Inflammatory macrophage treated with lipopolysaccharide for 1 hour (primary cell): Measurements from ENCODE around the gene HDDC2.

Experiments used
- DNase-seq, 2 donors: peaks; one replicate each; pipeline ENCODE4 v3.0.0-alpha.2; 2020 to 2022

HDDC2 gene

DNA sequence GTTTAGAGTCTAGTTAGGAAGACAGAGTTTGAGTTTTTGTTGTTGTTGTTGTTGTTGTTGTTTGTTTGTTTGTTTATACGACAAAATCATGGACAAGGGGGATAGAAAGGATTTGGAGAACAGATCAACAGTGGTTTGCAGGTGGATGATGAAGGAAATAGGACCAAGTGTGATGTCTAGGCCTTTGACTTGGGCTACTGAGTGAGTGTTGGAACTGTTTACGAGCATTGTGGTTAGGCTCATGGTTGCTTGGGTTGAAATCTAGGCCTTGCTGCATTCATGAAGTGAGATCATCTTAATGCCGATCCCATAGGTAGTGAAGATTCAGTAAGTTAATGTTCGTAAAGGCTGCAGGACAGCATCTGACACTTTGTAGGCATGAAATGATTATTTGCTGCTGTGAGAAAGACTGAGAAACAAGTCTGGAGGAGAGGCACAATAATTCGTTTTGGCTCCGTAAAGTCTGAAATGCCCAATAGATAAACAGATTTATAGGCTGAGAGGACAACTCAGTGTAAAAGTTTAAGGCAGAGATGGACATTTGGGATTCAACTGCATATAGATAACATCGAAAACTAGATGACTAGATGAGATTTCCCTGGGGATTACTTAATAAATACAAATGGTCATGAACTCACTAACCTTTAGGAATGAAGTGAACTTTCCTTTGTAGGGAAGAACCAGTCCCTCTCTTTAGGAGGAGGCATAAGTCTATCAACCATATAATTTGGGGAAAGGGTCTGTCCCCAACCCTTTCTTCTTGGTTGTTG, 70.0 kb downstream of the HDDC2 start:
- no peak for DNase-seq

DNA sequence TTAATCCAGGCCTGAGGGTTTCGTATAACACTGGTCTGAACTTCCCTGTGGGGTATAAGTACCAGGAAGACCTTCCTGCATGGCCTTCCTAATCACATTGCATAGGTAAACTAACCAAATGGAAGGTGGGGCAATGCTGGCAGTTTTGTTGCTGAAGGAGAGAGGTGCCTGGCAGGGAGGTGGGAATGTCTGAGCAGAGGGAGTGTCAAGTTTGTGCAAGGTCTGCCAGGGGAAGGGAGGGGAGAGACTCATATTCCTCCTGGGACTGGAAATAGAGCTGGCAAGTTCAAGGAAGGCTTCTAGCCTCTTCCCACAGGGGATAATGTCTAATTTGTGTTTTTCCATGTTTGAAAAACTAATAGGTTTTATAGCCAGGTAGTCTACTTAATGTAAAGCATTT, 70.6 kb downstream of the HDDC2 start:
- no peak for DNase-seq

DNA sequence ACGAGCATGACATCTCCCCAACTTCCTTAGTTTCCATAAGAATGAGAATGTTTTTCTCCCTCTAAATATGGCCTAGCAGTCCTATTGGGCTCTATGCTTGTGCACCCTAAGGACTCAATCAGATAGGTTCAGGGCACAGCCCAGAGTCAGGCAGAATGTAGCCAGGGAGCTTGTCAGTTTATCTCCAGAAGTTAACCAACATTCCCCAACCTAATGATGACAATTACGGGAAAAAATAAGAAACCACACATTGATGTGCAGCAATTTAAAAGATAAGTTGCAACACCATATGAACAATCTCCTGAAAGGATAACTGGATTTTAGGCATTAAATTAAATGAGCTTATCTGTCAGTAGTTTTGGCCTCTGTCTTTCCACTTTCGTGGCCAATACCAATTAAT, 71.1 kb downstream of the HDDC2 start:
- no peak for DNase-seq

DNA sequence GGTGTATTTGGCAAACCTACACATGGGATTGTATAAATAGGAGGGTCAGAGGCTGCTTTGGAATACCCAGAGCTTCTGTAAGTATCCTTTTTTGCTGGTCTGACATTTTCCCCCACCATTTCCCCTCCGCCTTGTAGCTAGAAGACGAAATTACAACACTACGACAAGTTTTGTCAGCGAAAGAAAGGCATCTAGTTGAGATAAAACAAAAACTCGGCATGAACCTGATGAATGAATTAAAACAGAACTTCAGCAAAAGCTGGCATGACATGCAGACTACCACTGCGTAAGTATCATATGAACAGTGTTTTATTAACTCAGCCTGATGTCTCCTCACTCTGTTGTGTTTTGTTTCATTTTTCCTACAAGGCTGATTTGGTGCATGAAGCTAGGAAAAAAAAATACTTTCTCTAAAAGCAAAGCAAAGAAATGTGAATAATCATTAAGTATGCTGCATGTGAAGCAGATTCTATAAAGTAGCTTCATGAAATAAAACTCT, 72.7 kb downstream of the HDDC2 start:
- DNase-seq, result no peak

DNA sequence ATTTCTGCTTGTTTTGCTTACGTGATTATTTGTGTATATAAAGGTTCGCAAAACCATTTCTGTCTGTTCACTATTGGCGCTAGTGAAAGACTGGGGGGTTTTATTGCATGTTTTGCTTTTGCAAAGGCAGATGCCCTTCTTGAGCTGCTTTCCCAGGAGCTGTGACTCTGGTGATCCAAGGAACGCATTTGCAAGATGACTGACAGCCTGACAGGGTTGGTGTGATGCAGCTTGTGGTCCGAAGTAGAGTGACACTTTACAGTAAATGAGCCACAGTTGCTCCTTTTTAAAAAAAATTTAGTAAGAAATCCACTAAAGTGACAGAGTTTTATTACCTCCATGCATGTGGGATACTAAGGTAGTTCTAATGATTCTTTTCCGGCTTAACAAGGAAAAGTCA, 74.5 kb downstream of the HDDC2 start:
- no peak for DNase-seq
